Endodermal cell (in vitro differentiated cells): ENCODE data around the gene OR10D3. TPM values are rescaled to one million over a fixed set of nuclear protein-coding genes. Genes with fewer than 3 reads are reported as not detected.

Source experiments
- DNase-seq: peaks from one replicate; pipeline ENCODE4 v3.0.0-alpha.2; 2017
- H3K27ac ChIP-seq: 2 replicates; pipeline ENCODE4 v1.5.1; 2013; ENCODE audit warnings: mild to moderate bottlenecking, low read depth, low read length, moderate library complexity
- H3K27me3 ChIP-seq: 2 replicates; pipeline ENCODE4 v1.6.1; 2013; ENCODE audit warnings: mild to moderate bottlenecking, low read length, moderate library complexity; ENCODE audit not compliant: insufficient read depth, control insufficient read depth, poor library complexity, severe bottlenecking
- H3K36me3 ChIP-seq: 2 replicates; pipeline ENCODE4 v1.7.0; 2013; ENCODE audit warnings: mild to moderate bottlenecking, low read length, moderate library complexity; ENCODE audit not compliant: control insufficient read depth, insufficient read depth
- H3K4me1 ChIP-seq: one replicate; pipeline ENCODE4 v1.7.0; 2013; ENCODE audit warnings: low read length; ENCODE audit not compliant: control insufficient read depth, insufficient read depth
- H3K4me3 ChIP-seq: 2 replicates; pipeline ENCODE4 v1.5.1; 2013; ENCODE audit warnings: mild to moderate bottlenecking, low read length, moderate library complexity
- H3K9ac ChIP-seq: 2 replicates; pipeline ENCODE4 v1.6.1; 2013; ENCODE audit warnings: mild to moderate bottlenecking, low read length, moderate library complexity; ENCODE audit not compliant: poor library complexity, severe bottlenecking; ENCODE audit errors: extremely low read depth
- H3K9me3 ChIP-seq: 2 replicates; pipeline ENCODE4 v1.6.1; 2013; ENCODE audit warnings: mild to moderate bottlenecking, low read length, moderate library complexity; ENCODE audit not compliant: control insufficient read depth
- H3K27ac Mint-ChIP-seq: 2 replicates; pipeline ENCODE4 v1.8.0; 2020; ENCODE audit warnings: mixed read lengths
- H3K27me3 Mint-ChIP-seq: 2 replicates; pipeline ENCODE4 v1.8.0; 2021; ENCODE audit warnings: mild to moderate bottlenecking, mixed read lengths; ENCODE audit not compliant: insufficient read depth
- H3K36me3 Mint-ChIP-seq: 2 replicates; pipeline ENCODE4 v1.8.0; 2020; ENCODE audit warnings: low read depth, mixed read lengths
- H3K4me1 Mint-ChIP-seq: 2 replicates; pipeline ENCODE4 v1.8.0; 2020; ENCODE audit warnings: mixed read lengths
- H3K4me3 Mint-ChIP-seq: 2 replicates; pipeline ENCODE4 v1.8.0; 2020; ENCODE audit warnings: mild to moderate bottlenecking, moderate library complexity, mixed read lengths
- H3K9me3 Mint-ChIP-seq: 2 replicates; pipeline ENCODE4 v1.8.0; 2020; ENCODE audit warnings: mild to moderate bottlenecking, mixed read lengths
- CTCF ChIP-seq: fragments of 200-600 bp; sonication (generic); conservative IDR thresholded peaks from 2 replicates; pipeline ENCODE4 v1.5.0; 2021; ENCODE audit warnings: antibody characterized with exemption, mild to moderate bottlenecking
- WGBS, 2 experiments: methylation state at CpG; one replicate each; pipeline versions ENCODE4 v1.1.5 to v1.1.7; 2013; ENCODE audit warnings: missing lambda C conversion rate in 2 of 2, mixed read lengths in 1 of 2; ENCODE audit not compliant: insufficient coverage in 1 of 2, insufficient read length in 1 of 2; 5-methylcytosine and 5-hydroxymethylcytosine counted together
- total RNA-seq, 2 donors: library from RNA; stranded (reverse); fragmentation: NEBNext Ultra II Directional in 1 of 2; extraction: Animal tissue kit (Norgen Biotek cat#: 25700) in 1 of 2; gene quantifications; 2 replicates in 1 of 2; 3 replicates in 1 of 2; pipeline ENCODE4 v1.2.1, GENCODE V29; 2021

OR10D3 gene
- total RNA-seq, 2 donors from 2014 or later: 0.37 TPM; not detected in 1

GRCh38 chr11:124211321-124211720 lies 28.2 kb downstream of the OR10D3 start:
- no peaks in the 10 kb centered on the region for H3K36me3 ChIP-seq
- H3K27me3 Mint-ChIP-seq: peaks cover 5% of the 10 kb centered on the region
- no peak overlapping the region for H3K4me3 Mint-ChIP-seq
- H3K9me3 ChIP-seq: no peaks in the 10 kb centered on the region
- H3K27ac ChIP-seq: no peak overlapping the region
- H3K27me3 ChIP-seq: no peaks in the 10 kb centered on the region
- H3K9ac ChIP-seq: no peak overlapping the region
- TF ChIP-seq CTCF: no peak
- no peaks in the 10 kb centered on the region for H3K4me1 Mint-ChIP-seq
- no peak overlapping the region for H3K4me3 ChIP-seq
- H3K27ac Mint-ChIP-seq: no peak overlapping the region
- no peak for DNase-seq
- no peaks in the 10 kb centered on the region for H3K36me3 Mint-ChIP-seq
- no peaks in the 10 kb centered on the region for H3K4me1 ChIP-seq
- H3K9me3 Mint-ChIP-seq: no peaks in the 10 kb centered on the region

GRCh38 chr11:124214027-124214426 lies 30.9 kb downstream of the OR10D3 start:
- WGBS, 2 experiments: 71 to 94% methylated on average over 1 to 3 of the region's 3 CpGs
- no peak for TF ChIP-seq CTCF
- no peak overlapping the region for H3K27ac Mint-ChIP-seq
- H3K4me3 Mint-ChIP-seq: no peak overlapping the region
- Histone ChIP-seq H3K4me3 (no peak overlapping the region), H3K27ac (no peak overlapping the region), H3K4me1 (no peaks in the 10 kb centered on the region), H3K9me3 (no peaks in the 10 kb centered on the region), H3K9ac (no peak overlapping the region), H3K27me3 (no peaks in the 10 kb centered on the region), H3K36me3 (no peaks in the 10 kb centered on the region)
- no peaks in the 10 kb centered on the region for H3K36me3 Mint-ChIP-seq
- H3K4me1 Mint-ChIP-seq: no peaks in the 10 kb centered on the region
- H3K27me3 Mint-ChIP-seq: peaks cover 5% of the 10 kb centered on the region
- DNase-seq: no peak
- no peaks in the 10 kb centered on the region for H3K9me3 Mint-ChIP-seq

GRCh38 chr11:124219126-124219525 lies 36.0 kb downstream of the OR10D3 start:
- no peaks in the 10 kb centered on the region for H3K36me3 Mint-ChIP-seq
- TF ChIP-seq CTCF: no peak

More at GRCh38 chr11:124219126-124219525, 36.0 kb downstream of the OR10D3 start:
- H3K27me3 Mint-ChIP-seq: peaks cover 5% of the 10 kb centered on the region
- peaks cover 6% of the 10 kb centered on the region for H3K4me1 Mint-ChIP-seq
- no peak overlapping the region for H3K27ac ChIP-seq
- no peaks in the 10 kb centered on the region for H3K9me3 ChIP-seq
- no peak overlapping the region for H3K27ac Mint-ChIP-seq
- no peaks in the 10 kb centered on the region for H3K4me1 ChIP-seq
- no peaks in the 10 kb centered on the region for H3K9me3 Mint-ChIP-seq
- H3K4me3 Mint-ChIP-seq: no peak overlapping the region
- no peak for DNase-seq
- no peak overlapping the region for H3K4me3 ChIP-seq
- H3K9ac ChIP-seq: no peak overlapping the region
- H3K27me3 ChIP-seq: no peaks in the 10 kb centered on the region
- H3K36me3 ChIP-seq: no peaks in the 10 kb centered on the region
